Endodermal cell (in vitro differentiated cells): ENCODE data around the gene PYGB. TPM values are rescaled to one million over a fixed set of nuclear protein-coding genes. Genes with fewer than 3 reads are reported as not detected.

ENCODE experiments used
- DNase-seq: peaks from one replicate; pipeline ENCODE4 v3.0.0-alpha.2; 2017
- H3K27ac ChIP-seq: 2 replicates; pipeline ENCODE4 v1.5.1; 2013; ENCODE audit warnings: mild to moderate bottlenecking, low read depth, low read length, moderate library complexity
- H3K27me3 ChIP-seq: 2 replicates; pipeline ENCODE4 v1.6.1; 2013; ENCODE audit warnings: mild to moderate bottlenecking, low read length, moderate library complexity; ENCODE audit not compliant: insufficient read depth, control insufficient read depth, poor library complexity, severe bottlenecking
- H3K36me3 ChIP-seq: 2 replicates; pipeline ENCODE4 v1.7.0; 2013; ENCODE audit warnings: mild to moderate bottlenecking, low read length, moderate library complexity; ENCODE audit not compliant: control insufficient read depth, insufficient read depth
- H3K4me1 ChIP-seq: one replicate; pipeline ENCODE4 v1.7.0; 2013; ENCODE audit warnings: low read length; ENCODE audit not compliant: control insufficient read depth, insufficient read depth
- H3K4me3 ChIP-seq: 2 replicates; pipeline ENCODE4 v1.5.1; 2013; ENCODE audit warnings: mild to moderate bottlenecking, low read length, moderate library complexity
- H3K9ac ChIP-seq: 2 replicates; pipeline ENCODE4 v1.6.1; 2013; ENCODE audit warnings: mild to moderate bottlenecking, low read length, moderate library complexity; ENCODE audit not compliant: poor library complexity, severe bottlenecking; ENCODE audit errors: extremely low read depth
- H3K9me3 ChIP-seq: 2 replicates; pipeline ENCODE4 v1.6.1; 2013; ENCODE audit warnings: mild to moderate bottlenecking, low read length, moderate library complexity; ENCODE audit not compliant: control insufficient read depth
- H3K27ac Mint-ChIP-seq: 2 replicates; pipeline ENCODE4 v1.8.0; 2020; ENCODE audit warnings: mixed read lengths
- H3K27me3 Mint-ChIP-seq: 2 replicates; pipeline ENCODE4 v1.8.0; 2021; ENCODE audit warnings: mild to moderate bottlenecking, mixed read lengths; ENCODE audit not compliant: insufficient read depth
- H3K36me3 Mint-ChIP-seq: 2 replicates; pipeline ENCODE4 v1.8.0; 2020; ENCODE audit warnings: low read depth, mixed read lengths
- H3K4me1 Mint-ChIP-seq: 2 replicates; pipeline ENCODE4 v1.8.0; 2020; ENCODE audit warnings: mixed read lengths
- H3K4me3 Mint-ChIP-seq: 2 replicates; pipeline ENCODE4 v1.8.0; 2020; ENCODE audit warnings: mild to moderate bottlenecking, moderate library complexity, mixed read lengths
- H3K9me3 Mint-ChIP-seq: 2 replicates; pipeline ENCODE4 v1.8.0; 2020; ENCODE audit warnings: mild to moderate bottlenecking, mixed read lengths
- WGBS, 2 experiments: methylation state at CpG; one replicate each; pipeline versions ENCODE4 v1.1.5 to v1.1.7; 2013; ENCODE audit warnings: missing lambda C conversion rate in 2 of 2, mixed read lengths in 1 of 2; ENCODE audit not compliant: insufficient coverage in 1 of 2, insufficient read length in 1 of 2; 5-methylcytosine and 5-hydroxymethylcytosine counted together
- total RNA-seq, 2 donors: library from RNA; stranded (reverse); fragmentation: NEBNext Ultra II Directional in 1 of 2; extraction: Animal tissue kit (Norgen Biotek cat#: 25700) in 1 of 2; gene quantifications; 2 replicates in 1 of 2; 3 replicates in 1 of 2; pipeline ENCODE4 v1.2.1, GENCODE V29; 2021
- TF ChIP-seq, protein P1 (sequence below): fragments of 200-600 bp; sonication (generic); conservative IDR thresholded peaks from 2 replicates; pipeline ENCODE4 v1.5.0; 2021; ENCODE audit warnings: antibody characterized with exemption, mild to moderate bottlenecking

Gene PYGB
- total RNA-seq, 2 donors from 2014 or later: 59.3 to 66.8 TPM

DNA sequence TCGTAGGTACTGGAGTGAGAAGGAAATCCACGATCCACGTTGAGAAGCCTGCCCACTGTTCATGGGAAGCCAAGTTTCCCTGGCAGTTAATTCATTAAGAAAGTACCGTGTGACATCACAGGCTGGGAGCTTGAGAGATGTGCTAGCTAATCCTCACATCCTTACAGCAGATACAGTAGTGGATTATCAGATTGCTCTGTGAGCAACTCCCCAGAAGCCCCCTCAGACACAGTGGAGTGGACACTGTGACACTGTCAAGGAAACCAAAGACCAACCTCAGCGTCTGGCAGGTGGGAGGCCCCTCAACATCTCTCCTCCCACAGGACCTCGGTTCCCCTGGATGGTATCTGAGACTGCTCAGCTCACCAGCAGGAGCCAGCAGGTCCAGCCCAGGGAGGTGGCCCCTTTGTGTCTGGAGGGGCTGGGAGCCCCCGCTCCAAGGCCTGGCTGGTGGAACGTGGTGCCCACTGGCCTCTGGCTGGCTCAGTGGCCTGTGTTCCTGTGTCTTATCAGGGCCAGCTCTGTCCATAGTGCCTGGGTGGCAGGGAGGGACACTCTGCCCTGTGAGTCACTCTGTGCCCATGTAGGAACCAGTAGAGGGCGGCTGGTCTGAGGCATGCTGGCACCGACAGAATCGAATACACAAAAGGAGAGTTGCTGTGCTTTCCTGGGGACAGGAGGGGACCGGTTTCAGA is 7.2 kb downstream of the PYGB start:
- TF ChIP-seq, protein P1, sequence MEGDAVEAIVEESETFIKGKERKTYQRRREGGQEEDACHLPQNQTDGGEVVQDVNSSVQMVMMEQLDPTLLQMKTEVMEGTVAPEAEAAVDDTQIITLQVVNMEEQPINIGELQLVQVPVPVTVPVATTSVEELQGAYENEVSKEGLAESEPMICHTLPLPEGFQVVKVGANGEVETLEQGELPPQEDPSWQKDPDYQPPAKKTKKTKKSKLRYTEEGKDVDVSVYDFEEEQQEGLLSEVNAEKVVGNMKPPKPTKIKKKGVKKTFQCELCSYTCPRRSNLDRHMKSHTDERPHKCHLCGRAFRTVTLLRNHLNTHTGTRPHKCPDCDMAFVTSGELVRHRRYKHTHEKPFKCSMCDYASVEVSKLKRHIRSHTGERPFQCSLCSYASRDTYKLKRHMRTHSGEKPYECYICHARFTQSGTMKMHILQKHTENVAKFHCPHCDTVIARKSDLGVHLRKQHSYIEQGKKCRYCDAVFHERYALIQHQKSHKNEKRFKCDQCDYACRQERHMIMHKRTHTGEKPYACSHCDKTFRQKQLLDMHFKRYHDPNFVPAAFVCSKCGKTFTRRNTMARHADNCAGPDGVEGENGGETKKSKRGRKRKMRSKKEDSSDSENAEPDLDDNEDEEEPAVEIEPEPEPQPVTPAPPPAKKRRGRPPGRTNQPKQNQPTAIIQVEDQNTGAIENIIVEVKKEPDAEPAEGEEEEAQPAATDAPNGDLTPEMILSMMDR: no peak
- Mint-ChIP-seq H3K4me1 (peaks cover 38% of the 10 kb centered on the region), H3K4me3 (no peak overlapping the region), H3K27ac (peak overlapping the region; percentile 39), H3K9me3 (peaks cover 6% of the 10 kb centered on the region), H3K36me3 (peaks cover 26% of the 10 kb centered on the region), H3K27me3 (no peaks in the 10 kb centered on the region)
- H3K4me3 ChIP-seq: no peak overlapping the region
- peaks cover 46% of the 10 kb centered on the region for H3K36me3 ChIP-seq
- no peak overlapping the region for H3K27ac ChIP-seq
- peaks cover 2% of the 10 kb centered on the region for H3K4me1 ChIP-seq
- peaks cover 10% of the 10 kb centered on the region for H3K9me3 ChIP-seq
- 93 to 98% methylated on average over 8 to 12 of the region's 12 CpGs for WGBS, 2 experiments
- no peak overlapping the region for H3K9ac ChIP-seq
- H3K27me3 ChIP-seq: no peaks in the 10 kb centered on the region
- peak; percentile 53 for DNase-seq

DNA sequence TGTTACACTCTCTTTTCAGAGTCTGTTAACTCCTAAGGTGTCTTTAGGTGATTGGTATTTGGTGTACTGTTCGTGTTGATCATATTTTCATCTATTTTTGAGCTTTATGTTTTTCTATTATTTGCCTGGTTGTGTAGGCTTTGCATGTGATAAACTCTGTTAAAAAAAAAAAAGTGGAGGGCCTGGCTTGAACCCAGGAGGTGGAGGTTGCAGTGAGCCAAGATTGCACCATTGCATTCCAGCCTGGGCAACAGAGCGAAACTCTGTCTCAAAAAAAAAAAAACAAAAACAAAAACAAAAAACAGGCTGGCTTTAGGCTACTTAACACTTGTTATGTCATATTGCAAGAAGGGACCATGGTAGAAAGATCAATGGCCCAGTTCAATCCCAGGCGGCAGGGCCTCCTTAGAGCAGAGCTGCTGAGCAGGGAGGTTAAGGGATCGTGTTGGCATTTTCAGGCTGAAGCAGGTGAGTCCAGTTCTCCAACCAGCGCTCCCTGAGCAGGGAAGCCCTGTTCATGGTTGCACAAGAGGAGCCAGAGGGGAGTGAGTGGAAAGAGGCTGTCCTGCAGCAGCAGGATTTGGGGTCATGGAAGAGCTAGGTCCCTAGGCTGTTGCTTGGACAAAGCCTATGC is 8.5 kb downstream of the PYGB start:
- H3K27me3 Mint-ChIP-seq: no peaks in the 10 kb centered on the region
- H3K4me1 ChIP-seq: peaks cover 2% of the 10 kb centered on the region
- 93 to 100% methylated on average over 3 to 4 of the region's 5 CpGs for WGBS, 2 experiments
- H3K9me3 ChIP-seq: peaks cover 19% of the 10 kb centered on the region
- peaks cover 38% of the 10 kb centered on the region for H3K36me3 Mint-ChIP-seq
- no peak overlapping the region for H3K9ac ChIP-seq
- H3K27ac ChIP-seq: no peak overlapping the region
- H3K9me3 Mint-ChIP-seq: peaks cover 14% of the 10 kb centered on the region
- no peak overlapping the region for H3K4me3 Mint-ChIP-seq
- H3K4me1 Mint-ChIP-seq: peaks cover 33% of the 10 kb centered on the region
- H3K4me3 ChIP-seq: no peak overlapping the region
- TF ChIP-seq, protein P1: no peak
- DNase-seq: peak; percentile 25
- H3K36me3 ChIP-seq: peaks cover 53% of the 10 kb centered on the region
- no peaks in the 10 kb centered on the region for H3K27me3 ChIP-seq
- no peak overlapping the region for H3K27ac Mint-ChIP-seq

DNA sequence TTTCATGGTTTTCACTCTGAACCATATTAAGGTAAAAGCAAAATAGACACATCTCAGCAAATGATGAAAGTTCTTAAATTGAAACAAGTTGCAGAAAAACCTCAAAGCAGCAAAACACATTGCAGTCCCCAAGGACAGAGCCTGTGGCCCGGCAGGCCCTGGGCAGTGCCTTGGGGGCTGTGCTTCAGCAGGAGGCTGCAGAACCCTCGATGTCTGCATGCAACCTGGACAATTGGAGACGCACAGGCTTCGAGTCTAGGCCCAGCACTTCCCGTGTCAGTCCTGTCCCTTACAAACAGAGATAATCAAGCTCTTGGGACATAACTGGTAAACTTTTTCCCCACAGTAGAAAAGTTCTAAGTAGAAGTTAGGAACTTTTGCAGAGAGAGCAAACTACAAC is 9.2 kb downstream of the PYGB start:
- H3K4me3 Mint-ChIP-seq: no peak overlapping the region
- peaks cover 46% of the 10 kb centered on the region for H3K36me3 Mint-ChIP-seq
- Histone ChIP-seq H3K4me1 (peaks cover 2% of the 10 kb centered on the region), H3K27me3 (no peaks in the 10 kb centered on the region), H3K4me3 (no peak overlapping the region), H3K9me3 (peaks cover 19% of the 10 kb centered on the region), H3K36me3 (peaks cover 53% of the 10 kb centered on the region), H3K27ac (no peak overlapping the region), H3K9ac (no peak overlapping the region)
- no peaks in the 10 kb centered on the region for H3K27me3 Mint-ChIP-seq
- TF ChIP-seq, protein P1: no peak
- peak; percentile 30 for DNase-seq
- WGBS, 2 experiments: 91 to 94% methylated on average over 5 of the region's 5 CpGs
- H3K27ac Mint-ChIP-seq: no peak overlapping the region
- H3K9me3 Mint-ChIP-seq: peaks cover 14% of the 10 kb centered on the region
- peaks cover 26% of the 10 kb centered on the region for H3K4me1 Mint-ChIP-seq
